ENCODE results near the gene SOBP.

GRCh38 chr6:107554326-107554725 is 64.4 kb downstream of the SOBP start:
- TF ChIP-seq CTCF (IDR thresholded peaks at IDR 0.05), result no peak
- TF ChIP-seq POLR2A (IDR thresholded peaks at IDR 0.05), result no peak
